ENCODE results near the gene SEC11A.

The SEC11A gene

GRCh38 chr15:84749111-84749991 lies 33.4 kb upstream of the SEC11A start:
- TF ChIP-seq FOXP2 (optimal IDR thresholded peaks at IDR 0.05; ENCODE audit: borderline replicate concordance, extremely low read depth, extremely low read length, insufficient read depth), result peak; percentile 14
- no peak for TF ChIP-seq TAF1 (IDR thresholded peaks at IDR 0.05; ENCODE audit: borderline replicate concordance, insufficient read depth, low read length)

- TF ChIP-seq SIN3A (IDR thresholded peaks at IDR 0.05; ENCODE audit: borderline replicate concordance, insufficient read depth, low read length) (peak; percentile 57; the same call in 1 of the 2 replicates), FOXP2 (optimal IDR thresholded peaks at IDR 0.05; ENCODE audit: borderline replicate concordance, extremely low read depth, extremely low read length, insufficient read depth) (peak; percentile 52), POLR2AphosphoS5 (IDR thresholded peaks at IDR 0.05; ENCODE audit: low read depth, low read length) (no peak)
Measured at GRCh38 chr15:84748274-84749110, 32.6 kb upstream of the SEC11A start, which contains the start of gene ZNF592. Gene ZNF592 (plus strand): TSS chr15:84748592. CDS start chr15:84782676, 34,084 bp downstream.

GRCh38 chr15:84747416-84748273 lies 31.7 kb upstream of the SEC11A start:
- TF ChIP-seq REST (IDR thresholded peaks at IDR 0.05; ENCODE audit: insufficient read depth in 1 of 2, low read depth in 2 of 2, low read length in 2 of 2) (no peak), TAF1 (IDR thresholded peaks at IDR 0.05; ENCODE audit: borderline replicate concordance, insufficient read depth, low read length) (peak; percentile 34; the same call in 1 of the 2 replicates)

GRCh38 chr15:84741121-84741520 lies 25.2 kb upstream of the SEC11A start:
- TF ChIP-seq TAF1 (IDR thresholded peaks at IDR 0.05; ENCODE audit: borderline replicate concordance, insufficient read depth, low read length), result no peak
- no peak for TF ChIP-seq FOXP2 (optimal IDR thresholded peaks at IDR 0.05; ENCODE audit: borderline replicate concordance, extremely low read depth, extremely low read length, insufficient read depth)
- no peak for TF ChIP-seq REST (IDR thresholded peaks at IDR 0.05; ENCODE audit: insufficient read depth in 1 of 2, low read depth in 2 of 2, low read length in 2 of 2)
- no peak for TF ChIP-seq SIN3A (IDR thresholded peaks at IDR 0.05; ENCODE audit: borderline replicate concordance, insufficient read depth, low read length)
- no peak for TF ChIP-seq POLR2AphosphoS5 (IDR thresholded peaks at IDR 0.05; ENCODE audit: low read depth, low read length)

GRCh38 chr15:84740691-84741090 lies 24.8 kb upstream of the SEC11A start:
- TF ChIP-seq FOXP2 (optimal IDR thresholded peaks at IDR 0.05; ENCODE audit: borderline replicate concordance, extremely low read depth, extremely low read length, insufficient read depth), result no peak
- TF ChIP-seq TAF1 (IDR thresholded peaks at IDR 0.05; ENCODE audit: borderline replicate concordance, insufficient read depth, low read length), result no peak
- TF ChIP-seq SIN3A (IDR thresholded peaks at IDR 0.05; ENCODE audit: borderline replicate concordance, insufficient read depth, low read length), result no peak
- no peak for TF ChIP-seq POLR2AphosphoS5 (IDR thresholded peaks at IDR 0.05; ENCODE audit: low read depth, low read length)
- TF ChIP-seq REST (IDR thresholded peaks at IDR 0.05; ENCODE audit: insufficient read depth in 1 of 2, low read depth in 2 of 2, low read length in 2 of 2), result no peak

Measured in PFSK-1 (cell line).